HCT116 (cell line): Measurements from ENCODE around the gene SLC25A30. TPM values are rescaled to one million over a fixed set of nuclear protein-coding genes. Genes with fewer than 3 reads are reported as not detected.

Experiments used
- ATAC-seq: fragments of 200-7000 bp; cut with Tn5 transposase; 2 replicates; pipeline ENCODE4 v1.9.1; 2020; ENCODE audit warnings: mild to moderate bottlenecking, moderate library complexity
- BruUV-seq: library from RNA; stranded (reverse); fragments of 400-500 nt; replicated peaks from 2 replicates; lab custom pipeline; 2021; lab: Mats Ljungman, UMichigan
- CTCF ChIA-PET: fragments of 300-600 bp; sonication (Branson Sonifier 250); formaldehyde crosslinking; loops from one replicate; lab custom pipeline; 2021; ENCODE audit warnings: antibody characterized with exemption; lab: Charles Lee
- POLR2A ChIA-PET: fragments of 300-600, 350-600 bp; sonication (Branson Sonifier 250); formaldehyde crosslinking; loops from one replicate; lab custom pipeline; 2021; ENCODE audit warnings: antibody characterized with exemption; lab: Charles Lee
- RAD21 ChIA-PET, 2 experiments: fragments of 300-600 bp; sonication (Branson Sonifier 250); formaldehyde crosslinking; loops; one replicate each; lab custom pipeline; 2023; ENCODE audit warnings: low total read pairs in 2 of 2; ENCODE audit not compliant: uncharacterized antibody in 2 of 2, unreplicated experiment in 2 of 2, low non-redundant PET in 1 of 2; lab: Charles Lee
- DNase-seq: peaks from one replicate; pipeline ENCODE4 v3.0.0-alpha.2; 2010; ENCODE audit warnings: low read depth, low spot score
- H2AFZ ChIP-seq: fragments of 200-600 bp; shearing (Covaris generic), sonication (generic); 2 replicates; pipeline ENCODE4 v1.6.1; 2017; ENCODE audit warnings: low read depth, mixed run types, mixed read lengths, antibody characterized with exemption, low read length; ENCODE audit not compliant: poor library complexity, severe bottlenecking
- H3K27ac ChIP-seq: 2 replicates; pipeline ENCODE4 v1.5.1; 2012; ENCODE audit warnings: low read depth, low read length
- H3K27me3 ChIP-seq: fragments of 200-600 bp; sonication (generic); 2 replicates; pipeline ENCODE4 v1.6.1; 2016; ENCODE audit warnings: mixed run types, low read length, mixed read lengths; ENCODE audit not compliant: insufficient read depth
- H3K36me3 ChIP-seq, 2 experiments: fragments of 200-500 bp in 1 of 2; fragments of 200-600 bp in 1 of 2; sonication (Bioruptor generic) in 1 of 2; sonication (generic) in 1 of 2; 2 replicates each; pipeline versions ENCODE4 v1.5.1 to v1.6.1; 2014 to 2016; ENCODE audit warnings: low read length in 2 of 2, inconsistent platforms in 1 of 2, mixed read lengths in 1 of 2, mixed run types in 1 of 2; ENCODE audit not compliant: insufficient read depth in 2 of 2, control insufficient read depth in 1 of 2
- H3K4me1 ChIP-seq, 2 experiments: fragments of 200-600 bp in 1 of 2; sonication (generic) in 1 of 2; 2 replicates each; pipeline versions ENCODE4 v1.5.1 to v1.6.1; 2012 to 2017; ENCODE audit warnings: low read length in 2 of 2, inconsistent platforms in 1 of 2, mild to moderate bottlenecking in 1 of 2, mixed read lengths in 1 of 2, mixed run types in 1 of 2, moderate library complexity in 1 of 2; ENCODE audit not compliant: insufficient read depth in 2 of 2, control insufficient read depth in 1 of 2
- H3K4me2 ChIP-seq: fragments of 200-600 bp; sonication (generic); 2 replicates; pipeline ENCODE4 v1.6.1; 2017; ENCODE audit warnings: mixed run types, low read length, mixed read lengths
- H3K4me3 ChIP-seq, 2 experiments: fragments of 200-600 bp in 1 of 2; sonication (generic) in 1 of 2; replicated peaks in 1 of 2; 2 replicates each; pipeline ENCODE4 v1.5.1; 2011 to 2016; ENCODE audit warnings: low read length in 2 of 2, control low read depth in 1 of 2, low read depth in 1 of 2, mild to moderate bottlenecking in 1 of 2, mixed read lengths in 1 of 2, mixed run types in 1 of 2
- H3K79me2 ChIP-seq: fragments of 200-600 bp; sonication (generic); 2 replicates; pipeline ENCODE4 v1.6.1; 2017; ENCODE audit warnings: mild to moderate bottlenecking, mixed run types, low read length, moderate library complexity, mixed read lengths; ENCODE audit not compliant: insufficient read depth
- H3K9ac ChIP-seq: fragments of 200-600 bp; sonication (generic); 2 replicates; pipeline ENCODE4 v1.6.1; 2016; ENCODE audit warnings: low read length, mixed read lengths
- H3K9me2 ChIP-seq: fragments of 200-600 bp; sonication (generic), shearing (Covaris generic); 2 replicates; pipeline ENCODE4 v1.6.1; 2017; ENCODE audit warnings: mixed run types, mild to moderate bottlenecking, moderate library complexity; ENCODE audit not compliant: insufficient read depth
- H3K9me3 ChIP-seq, 2 experiments: fragments of 200-500 bp in 1 of 2; fragments of 200-600 bp in 1 of 2; sonication (Bioruptor generic) in 1 of 2; sonication (generic) in 1 of 2; 2 replicates each; pipeline ENCODE4 v1.6.1; 2014 to 2017; ENCODE audit warnings: low read length in 2 of 2, mixed read lengths in 2 of 2, inconsistent platforms in 1 of 2, low read depth in 1 of 2, mild to moderate bottlenecking in 1 of 2, mixed run types in 1 of 2, moderate library complexity in 1 of 2; ENCODE audit not compliant: control insufficient read depth in 1 of 2, insufficient read depth in 1 of 2
- H4K20me1 ChIP-seq: fragments of 200-600 bp; sonication (generic), shearing (Covaris generic); 2 replicates; pipeline ENCODE4 v1.6.1; 2017; ENCODE audit warnings: mixed run types, mild to moderate bottlenecking, moderate library complexity; ENCODE audit not compliant: insufficient read depth
- CTCF ChIP-seq, 3 experiments: fragments of 200-600 bp in 1 of 3; sonication (generic) in 1 of 3; IDR thresholded peaks in 2 of 3; conservative IDR thresholded peaks in 1 of 3; 2 replicates each; pipeline ENCODE4 v1.5.1; 2012 to 2017; ENCODE audit warnings: low read depth in 2 of 3, low read length in 2 of 3, antibody characterized with exemption in 1 of 3, borderline replicate concordance in 1 of 3, control low read depth in 1 of 3, mild to moderate bottlenecking in 1 of 3, mixed read lengths in 1 of 3, mixed run types in 1 of 3, moderate library complexity in 1 of 3; ENCODE audit not compliant: insufficient read depth in 1 of 3
- EZH2 ChIP-seq: fragments of 200-600 bp; sonication (generic); IDR thresholded peaks from 2 replicates; pipeline ENCODE4 v1.6.1; 2017; ENCODE audit warnings: antibody characterized with exemption, mixed run types
- JUND ChIP-seq: IDR thresholded peaks from 2 replicates; pipeline ENCODE4 v1.6.1; 2012
- RAD21 ChIP-seq: IDR thresholded peaks from 2 replicates; pipeline ENCODE4 v1.6.1; 2012; ENCODE audit warnings: low read depth, mild to moderate bottlenecking
- YY1 ChIP-seq: IDR thresholded peaks from 2 replicates; pipeline ENCODE4 v1.6.1; 2011; ENCODE audit warnings: low read length, low read depth, moderate library complexity, mild to moderate bottlenecking; ENCODE audit not compliant: insufficient replicate concordance; ENCODE audit errors: extremely low read depth
- ZNF274 ChIP-seq: fragments of 200-500 bp; sonication (Bioruptor generic); IDR thresholded peaks from 2 replicates; pipeline ENCODE4 v1.6.1; 2014; ENCODE audit warnings: mild to moderate bottlenecking, low read depth, low read length, inconsistent platforms
- intact Hi-C: fragments of 100-400 bp; cut with micrococcal nuclease; formaldehyde crosslinking; loops from 2 replicates; pipeline ENCODE4 v1.10.0; 2022
- total RNA-seq: library from RNA; stranded (reverse); gene quantifications from one replicate; pipeline ENCODE4 v1.2.1, GENCODE V29; 2021; ENCODE audit not compliant: unreplicated experiment

SLC25A30 gene
- total RNA-seq, 1 experiment from 2014 or later, result 29.2 TPM

- peak; percentile 86 for ATAC-seq
- Histone ChIP-seq H2AFZ (peak overlapping the region; percentile 10), H3K27me3 (no peaks in the 10 kb centered on the region; the same call in 1 of the 2 replicates), H3K9me3 (no peaks in the 10 kb centered on the region), H3K9ac (no peak overlapping the region), H3K9me2 (no peaks in the 10 kb centered on the region), H3K4me2 (0 out of 2 replicates have a peak overlapping the region, but pooled peaks have one; percentile 1), H3K27ac (no peak overlapping the region), H3K79me2 (no peaks in the 10 kb centered on the region)
- ChIA-PET RAD21 (no interaction called here), POLR2A (no interaction called here)
- intact Hi-C loops, result no loop called here
- TF ChIP-seq RAD21, result peak; percentile 20; the same call in 1 of the 2 replicates
- no peak for TF ChIP-seq ZNF274
- TF ChIP-seq CTCF (IDR thresholded peaks at IDR 0.05 in 2 of 3, conservative IDR thresholded peaks at IDR 0.05 in 1 of 3; ENCODE audit: borderline replicate concordance in 1 of 3, insufficient read depth in 1 of 3, low read depth in 2 of 3, low read length in 2 of 3), result peak in 2 of 3 experiments; percentile 21 to 24; a peak in 1 of 6 replicates
- TF ChIP-seq, all 23 proteins: peak for 2
- CTCF ChIA-PET, result no interaction called here
- Histone ChIP-seq H3K4me1 (peaks cover 0 to 9% of the 10 kb centered on the region in 2 experiments; a peak in 2 of 4 replicates), H4K20me1 (no peaks in the 10 kb centered on the region), H3K4me3 (no peak overlapping the region), H3K36me3 (no peaks in the 10 kb centered on the region)
- BruUV-seq, result no TSS peak
- no peak for DNase-seq
These were observed 23.5 kb upstream of the SLC25A30 start for GRCh38 chr13:45441633-45442032.

- ChIA-PET POLR2A (interaction anchor here (1.1 kb wide), 1 partner anchor 22 kb away, joined by 3 read pairs; the partner anchor contains the start of gene SLC25A30), RAD21 (no interaction called here), CTCF (no interaction called here)
- peaks cover 0 to 9% of the 10 kb centered on the region in 2 experiments; a peak in 2 of 4 replicates for H3K4me1 ChIP-seq
- no peaks in the 10 kb centered on the region for H4K20me1 ChIP-seq
- no peaks in the 10 kb centered on the region for H3K9me3 ChIP-seq
- no peak overlapping the region for H3K4me3 ChIP-seq
- TF ChIP-seq EZH2, result no peak
- TF ChIP-seq YY1, result no peak
- no peak for TF ChIP-seq JUND
- ATAC-seq (no peak), DNase-seq (no peak)
- intact Hi-C loops, result no loop called here
- H3K79me2 ChIP-seq, result no peaks in the 10 kb centered on the region
- no peak overlapping the region for H2AFZ ChIP-seq
- no peak overlapping the region for H3K9ac ChIP-seq
- no TSS peak for BruUV-seq
- no peaks in the 10 kb centered on the region for H3K36me3 ChIP-seq
- no peaks in the 10 kb centered on the region for H3K27me3 ChIP-seq
- H3K27ac ChIP-seq, result no peak overlapping the region
- H3K9me2 ChIP-seq, result no peaks in the 10 kb centered on the region
- no peak overlapping the region for H3K4me2 ChIP-seq
These were observed 21.7 kb upstream of the SLC25A30 start for GRCh38 chr13:45439781-45440462.
